Activated CD4-positive, alpha-beta T cell treated with anti-CD3 and anti-CD28 coated beads, Interleukin-2, amount 10 ng/mL, durations not matched to agents 24 days and 14 days (primary cell): ENCODE data around the gene CTRB2. TPM values are rescaled to one million over a fixed set of nuclear protein-coding genes. Genes with fewer than 3 reads are reported as not detected.
A peak's percentile ranks its signal among the peaks of the same experiment; 100 is the strongest.
"Not testable (repeated sequence)": the region's sequence is repeated elsewhere in the genome, so short reads cannot be mapped to it uniquely, and the experiment has no call there.

ENCODE experiments used
- DNase-seq: peaks from one replicate; pipeline ENCODE4 v3.0.0; 2022
- H3K27ac Mint-ChIP-seq: one replicate; pipeline ENCODE4 v1.8.0; 2022; ENCODE audit warnings: mild to moderate bottlenecking, mixed read lengths
- H3K27me3 Mint-ChIP-seq: one replicate; pipeline ENCODE4 v1.8.0; 2022; ENCODE audit warnings: mixed read lengths
- H3K36me3 Mint-ChIP-seq: one replicate; pipeline ENCODE4 v1.8.0; 2022; ENCODE audit warnings: low read depth, mild to moderate bottlenecking, mixed read lengths
- H3K4me1 Mint-ChIP-seq: one replicate; pipeline ENCODE4 v1.8.0; 2021; ENCODE audit warnings: mixed read lengths
- H3K4me3 Mint-ChIP-seq: one replicate; pipeline ENCODE4 v1.8.0; 2022; ENCODE audit warnings: mild to moderate bottlenecking, moderate library complexity, mixed read lengths
- H3K9me3 Mint-ChIP-seq: one replicate; pipeline ENCODE4 v1.8.0; 2021; ENCODE audit warnings: mixed read lengths
- intact Hi-C: fragments of 100-400 bp; cut with micrococcal nuclease; formaldehyde crosslinking; loops from one replicate; pipeline ENCODE4 v1.15.1; 2023
- total RNA-seq: library from RNA; stranded (reverse); gene quantifications from 2 replicates; pipeline ENCODE4 v1.2.3, GENCODE V29; 2022

The CTRB2 gene
- total RNA-seq, 1 donor from 2014 or later, result not detected

DNA sequence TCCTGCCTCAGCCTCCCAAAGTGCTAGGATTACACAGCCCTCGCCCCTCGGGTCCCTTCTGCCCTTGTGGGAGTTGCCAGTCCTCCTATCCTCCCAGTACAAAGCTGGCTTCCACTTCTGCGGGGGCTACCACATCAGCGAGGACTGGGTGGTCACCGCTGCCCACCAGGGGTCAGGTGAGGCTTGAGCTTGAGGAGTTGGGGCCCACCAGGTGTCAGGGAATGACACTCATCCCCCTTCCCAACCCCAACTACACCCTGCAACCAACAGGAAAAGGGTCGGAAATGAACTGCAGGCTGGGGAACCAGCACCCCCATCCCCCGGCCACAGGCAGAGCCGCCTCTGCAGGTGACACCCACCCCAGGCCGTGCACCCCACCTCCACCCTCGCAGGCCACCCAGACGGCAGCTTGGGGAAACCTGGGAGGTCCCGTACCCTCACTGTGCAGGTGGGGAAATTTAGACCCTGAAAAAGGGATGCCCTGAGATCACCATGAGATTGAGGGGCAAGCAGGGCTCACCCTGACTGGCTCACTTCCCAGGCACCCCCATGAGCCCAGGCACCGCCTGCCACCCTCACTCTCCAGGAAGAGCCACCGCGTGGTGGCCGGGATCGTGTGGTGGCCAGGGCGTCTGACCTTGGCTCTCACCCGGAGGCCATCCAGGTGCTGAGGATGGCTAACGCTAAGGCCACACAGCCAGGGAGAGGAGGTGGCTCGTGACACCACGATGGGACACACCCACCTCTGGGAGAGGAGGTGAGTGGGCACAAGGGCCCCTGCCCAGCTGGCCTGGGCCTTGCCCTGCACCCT, 19.8 kb upstream of the CTRB2 start:
- Mint-ChIP-seq H3K27me3 (peaks cover 2% of the 10 kb centered on the region), H3K4me1 (no peaks in the 10 kb centered on the region), H3K9me3 (no peaks in the 10 kb centered on the region), H3K4me3 (no peak overlapping the region), H3K27ac (no peak overlapping the region), H3K36me3 (no peaks in the 10 kb centered on the region)
- intact Hi-C loops, result no loop called here
- DNase-seq, result no peak

DNA sequence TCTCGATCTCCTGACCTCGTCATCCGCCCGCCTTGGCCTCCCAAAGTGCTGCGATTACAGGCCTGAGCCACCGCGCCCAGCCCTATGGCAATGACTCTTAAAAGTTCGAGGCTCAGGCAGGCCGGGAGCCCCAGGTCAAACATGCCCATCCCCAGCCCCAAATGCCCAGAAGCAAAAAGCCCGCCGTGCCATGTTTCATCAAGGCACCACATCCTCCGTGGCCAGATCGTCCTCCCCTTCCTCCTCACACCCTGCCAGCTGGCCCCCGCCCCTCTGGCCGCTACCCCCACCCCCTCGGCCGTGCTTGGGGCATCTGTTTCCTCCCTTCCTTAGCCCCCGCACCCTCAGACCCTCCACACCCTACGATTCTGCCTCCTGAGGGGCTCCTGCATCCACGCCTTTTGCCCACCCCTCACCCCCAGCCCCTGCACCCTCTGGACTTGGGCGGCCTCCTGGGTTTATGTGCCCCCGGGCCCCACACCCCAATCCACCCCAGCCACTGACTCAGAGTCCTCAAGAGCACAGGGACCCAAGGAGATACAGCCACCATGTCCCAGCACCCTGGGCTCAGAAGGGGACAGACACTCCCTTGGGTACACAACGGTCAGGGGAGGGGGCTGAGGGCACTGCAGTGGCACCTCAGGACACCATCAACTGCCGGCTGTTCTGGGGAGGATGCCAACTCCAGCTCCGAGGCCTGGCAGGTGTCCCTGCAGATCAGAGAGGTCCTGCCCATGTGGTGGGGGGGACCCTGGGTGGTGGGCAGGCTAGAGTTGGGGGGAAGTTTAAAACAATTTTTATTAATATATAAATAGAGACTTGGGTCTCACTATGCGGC, 18.9 kb upstream of the CTRB2 start:
- no peaks in the 10 kb centered on the region for H3K9me3 Mint-ChIP-seq
- H3K4me3 Mint-ChIP-seq, result no peak overlapping the region
- intact Hi-C loops, result loop anchor here (2.0 kb wide), 1 partner anchor 19 kb away; the partner anchor contains the start of gene CTRB2
- H3K36me3 Mint-ChIP-seq, result no peaks in the 10 kb centered on the region
- H3K4me1 Mint-ChIP-seq, result no peaks in the 10 kb centered on the region
- H3K27me3 Mint-ChIP-seq, result no peaks in the 10 kb centered on the region
- no peak overlapping the region for H3K27ac Mint-ChIP-seq
- DNase-seq, result no peak

DNA sequence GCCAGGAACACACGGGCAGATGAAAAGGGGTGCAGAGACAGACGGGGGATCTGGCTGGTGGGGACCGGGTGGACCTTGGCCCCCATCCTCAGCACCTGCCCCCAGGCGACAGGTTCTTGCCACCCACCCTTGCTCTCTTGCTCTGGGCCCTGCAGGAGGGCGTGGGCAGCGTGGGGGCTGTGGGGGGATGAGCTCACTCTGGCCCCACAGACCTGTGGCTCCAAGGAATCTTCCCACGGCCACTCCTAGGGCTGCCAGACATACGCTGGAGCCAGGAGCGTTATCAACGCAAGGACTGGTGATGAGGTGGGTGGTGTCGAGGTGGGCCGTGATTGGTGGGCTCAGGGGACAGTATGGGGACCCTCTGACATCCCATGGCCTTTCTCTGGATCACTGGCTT, 18.1 kb upstream of the CTRB2 start:
- no peak for DNase-seq
- intact Hi-C loops, result loop anchor here (2.0 kb wide), 1 partner anchor 18 kb away; the partner anchor contains the start of gene CTRB2
- no peak overlapping the region for H3K4me3 Mint-ChIP-seq
- H3K27ac Mint-ChIP-seq, result no peak overlapping the region
- no peaks in the 10 kb centered on the region for H3K36me3 Mint-ChIP-seq
- no peaks in the 10 kb centered on the region for H3K9me3 Mint-ChIP-seq
- H3K27me3 Mint-ChIP-seq, result no peaks in the 10 kb centered on the region
- H3K4me1 Mint-ChIP-seq, result no peaks in the 10 kb centered on the region

DNA sequence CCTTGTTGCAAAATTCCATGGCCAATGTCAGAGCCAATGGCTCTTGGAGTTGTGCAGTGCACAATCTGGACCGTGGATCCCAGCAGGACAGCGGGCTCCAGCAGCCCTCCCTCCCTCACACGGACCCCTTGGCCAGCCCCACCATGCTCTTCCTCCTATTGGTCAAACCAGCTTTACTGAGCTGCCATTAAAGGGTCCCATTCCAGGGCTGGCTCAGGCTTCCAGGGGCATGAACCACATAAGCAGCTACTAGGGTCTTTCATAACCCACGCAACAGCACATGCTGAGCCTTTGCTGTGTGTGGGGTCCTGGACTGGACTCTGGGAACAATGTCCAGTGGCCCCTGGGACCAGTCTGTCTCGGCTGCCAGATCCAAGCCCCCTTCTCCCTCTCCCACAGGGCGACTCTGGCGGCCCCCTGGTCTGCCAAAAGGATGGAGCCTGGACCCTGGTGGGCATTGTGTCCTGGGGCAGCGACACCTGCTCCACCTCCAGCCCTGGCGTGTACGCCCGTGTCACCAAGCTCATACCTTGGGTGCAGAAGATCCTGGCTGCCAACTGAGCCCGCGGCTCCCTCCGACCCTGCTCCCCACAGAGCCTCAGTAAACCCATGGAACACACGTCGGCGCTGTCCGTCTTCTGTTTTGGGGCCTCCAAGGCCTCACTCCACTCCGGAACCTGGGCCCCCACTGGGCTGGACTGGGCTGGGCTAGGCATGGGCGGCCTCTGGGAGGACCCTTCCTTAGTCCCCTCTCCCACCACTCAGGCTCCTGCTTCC, 17.5 kb upstream of the CTRB2 start:
- Mint-ChIP-seq H3K4me1 (peaks cover 4% of the 10 kb centered on the region), H3K9me3 (no peaks in the 10 kb centered on the region), H3K27ac (no peak overlapping the region), H3K36me3 (no peaks in the 10 kb centered on the region), H3K4me3 (no peak overlapping the region), H3K27me3 (no peaks in the 10 kb centered on the region)
- intact Hi-C loops, result loop anchor here (2.0 kb wide), 1 partner anchor 18 kb away; the partner anchor contains the start of gene CTRB2
- DNase-seq, result no peak

DNA sequence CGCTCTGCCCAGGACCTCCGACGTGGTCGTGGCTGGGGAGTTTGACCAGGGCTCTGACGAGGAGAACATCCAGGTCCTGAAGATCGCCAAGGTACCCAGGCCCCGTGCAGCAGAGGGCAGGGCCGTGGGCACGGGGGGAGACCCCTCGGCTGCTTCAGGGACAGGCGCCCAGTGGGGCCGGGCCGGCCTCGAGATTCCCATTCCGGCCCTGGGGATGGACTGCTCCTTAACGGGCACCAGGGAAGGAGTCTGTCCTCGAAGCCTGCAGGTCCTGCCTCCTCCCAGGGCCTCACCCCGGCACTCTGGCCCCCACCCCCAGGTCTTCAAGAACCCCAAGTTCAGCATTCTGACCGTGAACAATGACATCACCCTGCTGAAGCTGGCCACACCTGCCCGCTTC, 16.2 kb upstream of the CTRB2 start:
- intact Hi-C loops, H3K36me3 Mint-ChIP-seq, H3K4me3 Mint-ChIP-seq, H3K27ac Mint-ChIP-seq, H3K27me3 Mint-ChIP-seq, H3K9me3 Mint-ChIP-seq, H3K4me1 Mint-ChIP-seq, DNase-seq: not testable (repeated sequence)

DNA sequence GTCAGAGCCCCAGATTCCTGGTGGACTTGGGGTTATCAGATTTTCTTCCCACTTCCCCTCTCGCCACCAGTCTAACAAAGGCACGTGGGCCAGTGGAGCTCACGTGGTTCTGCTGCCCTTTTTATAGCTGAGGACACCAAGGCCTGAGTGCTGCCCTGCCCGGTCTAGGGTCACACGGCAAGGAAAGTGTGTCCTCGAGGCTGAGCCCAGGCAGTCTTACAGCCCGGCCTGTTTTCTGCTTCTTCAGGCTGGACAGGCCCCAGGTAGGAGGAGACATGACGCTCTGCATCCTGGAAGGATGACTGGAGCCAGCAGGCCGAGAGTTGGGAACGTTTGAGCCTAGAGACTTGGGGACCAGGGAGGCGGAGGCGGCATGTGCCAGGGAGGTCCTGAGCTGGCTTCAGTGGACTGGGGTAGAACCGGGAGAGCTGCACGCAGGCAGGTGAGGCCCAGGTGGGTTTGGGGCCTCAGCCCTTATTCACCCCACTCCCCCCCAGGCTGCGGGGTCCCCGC, 15.4 kb upstream of the CTRB2 start:
- H3K9me3 Mint-ChIP-seq, result no peaks in the 10 kb centered on the region
- intact Hi-C loops, result no loop called here
- H3K36me3 Mint-ChIP-seq, result no peaks in the 10 kb centered on the region
- no peak overlapping the region for H3K4me3 Mint-ChIP-seq
- DNase-seq, result no peak
- no peaks in the 10 kb centered on the region for H3K27me3 Mint-ChIP-seq
- peaks cover 4% of the 10 kb centered on the region for H3K4me1 Mint-ChIP-seq
- no peak overlapping the region for H3K27ac Mint-ChIP-seq

DNA sequence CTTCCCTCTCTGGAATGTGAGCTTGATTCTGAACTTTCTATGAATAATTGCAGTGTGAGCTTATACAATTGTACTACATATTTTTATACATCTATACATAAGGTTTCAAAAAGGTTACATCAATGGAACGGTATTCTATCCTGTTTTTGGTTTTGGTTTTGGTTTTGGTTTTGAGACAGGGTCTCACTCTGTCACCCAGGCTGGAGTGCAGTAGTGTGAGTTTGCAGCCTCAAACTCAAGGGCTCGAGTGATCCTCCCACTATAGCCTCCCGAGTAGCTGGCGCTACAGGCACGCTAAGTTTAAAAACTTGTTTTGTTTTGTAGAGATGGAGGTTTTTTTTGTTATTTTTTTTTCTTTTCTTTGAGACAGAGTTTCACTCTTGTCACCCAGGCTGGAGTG, 12.9 kb upstream of the CTRB2 start:
- H3K27me3 Mint-ChIP-seq, result no peaks in the 10 kb centered on the region
- intact Hi-C loops, result no loop called here
- peak; percentile 73 for DNase-seq

DNA sequence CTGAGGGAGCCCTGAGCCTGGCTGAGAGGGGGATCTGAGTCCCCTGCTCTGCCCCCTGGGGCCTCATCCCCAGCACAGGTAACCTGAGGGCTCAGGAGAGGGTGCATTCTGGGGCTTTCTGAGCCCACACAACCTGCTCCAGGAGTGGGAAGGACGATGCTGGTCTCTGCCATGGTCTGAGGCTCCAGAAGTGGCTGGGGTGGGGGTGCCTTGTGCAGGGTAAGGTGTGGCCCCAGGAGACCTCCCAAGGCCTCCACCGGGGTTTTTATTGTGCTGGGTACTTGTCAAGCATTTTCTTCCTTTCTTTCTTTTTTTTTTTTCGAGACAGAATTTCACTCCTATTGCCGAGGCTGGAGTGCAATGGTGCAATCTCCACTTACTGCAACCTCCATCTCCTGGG, 12.1 kb upstream of the CTRB2 start:
- Mint-ChIP-seq H3K9me3 (no peaks in the 10 kb centered on the region), H3K27me3 (no peaks in the 10 kb centered on the region), H3K4me1 (peaks cover 4% of the 10 kb centered on the region), H3K36me3 (no peaks in the 10 kb centered on the region), H3K27ac (no peak overlapping the region), H3K4me3 (no peak overlapping the region)
- intact Hi-C loops, result no loop called here
- DNase-seq, result no peak

More for the DNA sequence above, 12.9 kb upstream of the CTRB2 start:
- Mint-ChIP-seq H3K36me3 (no peaks in the 10 kb centered on the region), H3K4me1 (peaks cover 4% of the 10 kb centered on the region), H3K27ac (peak overlapping the region; percentile 59), H3K4me3 (peak overlapping the region; percentile 70), H3K9me3 (no peaks in the 10 kb centered on the region)

DNA sequence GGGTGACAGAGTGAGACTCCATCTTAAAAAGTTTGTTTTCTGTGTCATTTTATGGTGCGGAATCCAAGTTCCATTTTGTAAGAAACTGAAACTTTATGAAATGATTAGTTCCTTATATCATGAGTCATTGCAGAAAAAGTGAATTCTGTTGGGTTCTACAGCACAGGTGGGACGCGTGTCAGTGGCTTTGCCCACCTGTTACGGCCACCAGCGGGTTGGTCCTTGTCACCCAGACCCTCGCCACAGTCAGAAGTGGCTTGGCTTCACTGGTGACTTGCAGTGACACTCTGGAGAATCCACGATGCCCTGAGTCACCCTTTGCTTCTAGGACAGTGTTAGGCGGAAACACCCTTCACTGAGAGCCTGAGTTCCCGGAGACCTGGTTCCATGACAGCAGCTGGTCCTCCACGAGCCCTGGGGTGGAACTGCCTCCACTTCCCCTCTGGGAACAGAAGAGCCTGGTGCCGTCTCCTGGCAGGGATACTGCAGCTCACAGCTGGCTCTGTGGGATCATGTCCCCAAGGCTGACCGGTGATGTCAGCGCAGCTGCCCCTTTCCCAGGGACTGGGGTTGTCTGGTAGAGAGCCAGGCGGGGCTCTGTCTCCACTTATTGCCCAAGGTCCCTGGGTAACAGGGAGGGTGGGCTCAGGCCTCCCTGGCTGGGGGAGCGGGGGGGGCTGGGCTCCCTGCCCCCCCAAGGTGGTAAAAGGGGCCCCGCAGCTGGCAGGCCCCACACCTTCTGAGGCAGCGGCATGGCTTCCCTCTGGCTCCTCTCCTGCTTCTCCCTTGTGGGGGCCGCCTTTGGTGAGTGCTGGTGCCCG, 11.5 kb upstream of the CTRB2 start, which contains the start of gene CTRB1:
CTRB1 (plus strand) TSS at position 733 of the 821 bp plus-strand sequence; CDS start at position 753, 20 bp downstream.
- intact Hi-C loops, result no loop called here
- no peak for DNase-seq
- peak within 1 kb of the TSS; percentile 70 for H3K4me3 Mint-ChIP-seq
- no peaks in the 10 kb centered on the region for H3K36me3 Mint-ChIP-seq
- no peaks in the 10 kb centered on the region for H3K27me3 Mint-ChIP-seq
- H3K27ac Mint-ChIP-seq, result peak within 1 kb of the TSS; percentile 59
- H3K9me3 Mint-ChIP-seq, result no peaks in the 10 kb centered on the region
- H3K4me1 Mint-ChIP-seq, result peaks cover 4% of the 10 kb centered on the region

DNA sequence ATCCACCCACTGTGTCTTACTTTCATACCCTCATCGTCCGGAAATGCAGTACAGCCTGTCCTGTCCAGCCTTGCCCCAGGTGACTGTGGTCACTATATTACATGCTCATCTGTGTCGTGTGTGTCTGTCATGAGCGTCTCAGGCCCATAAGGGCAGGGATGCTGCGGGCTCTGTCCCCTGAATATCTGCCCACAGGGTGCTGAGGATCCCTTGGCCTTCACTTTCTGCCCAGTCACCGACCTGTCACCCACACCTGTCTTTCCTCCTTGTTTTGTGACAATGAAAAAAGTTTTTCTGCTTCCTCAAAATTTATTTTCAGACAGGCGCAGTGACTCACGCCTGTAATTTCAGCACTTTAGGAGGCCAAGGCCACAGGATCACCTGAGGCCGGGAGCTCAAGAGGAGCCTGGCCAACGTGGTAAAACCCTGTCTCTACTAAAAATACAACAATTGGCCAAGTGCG, 10.5 kb upstream of the CTRB2 start:
- peaks cover 4% of the 10 kb centered on the region for H3K4me1 Mint-ChIP-seq
- H3K27ac Mint-ChIP-seq, result no peak overlapping the region
- intact Hi-C loops, result no loop called here
- no peaks in the 10 kb centered on the region for H3K27me3 Mint-ChIP-seq
- no peaks in the 10 kb centered on the region for H3K9me3 Mint-ChIP-seq
- H3K36me3 Mint-ChIP-seq, result no peaks in the 10 kb centered on the region
- H3K4me3 Mint-ChIP-seq, result no peak overlapping the region
- no peak for DNase-seq

DNA sequence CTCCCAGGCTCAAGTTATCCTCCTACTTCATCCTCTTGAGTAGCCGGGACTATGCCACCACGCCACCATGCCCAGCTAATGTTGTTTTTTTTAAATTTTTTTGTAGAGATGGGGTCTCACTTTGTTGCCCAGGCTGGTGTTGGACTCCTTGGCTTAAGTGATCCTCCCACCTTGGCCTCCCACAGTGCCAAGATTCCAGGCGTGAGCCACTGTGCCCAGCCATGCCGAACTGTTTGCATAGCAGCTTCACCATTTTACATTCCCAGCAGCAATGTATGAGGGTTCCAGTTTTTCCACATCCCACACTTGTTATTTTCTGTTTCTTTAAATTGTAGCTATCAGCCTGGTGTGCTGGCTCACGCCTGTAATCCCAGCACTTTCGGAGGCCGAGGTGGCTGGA, 9.6 kb upstream of the CTRB2 start:
- intact Hi-C loops, result no loop called here
- peaks cover 4% of the 10 kb centered on the region for H3K4me1 Mint-ChIP-seq
- H3K4me3 Mint-ChIP-seq, result no peak overlapping the region
- DNase-seq, result no peak
- H3K27ac Mint-ChIP-seq, result no peak overlapping the region
- no peaks in the 10 kb centered on the region for H3K27me3 Mint-ChIP-seq
- no peaks in the 10 kb centered on the region for H3K9me3 Mint-ChIP-seq
- no peaks in the 10 kb centered on the region for H3K36me3 Mint-ChIP-seq

DNA sequence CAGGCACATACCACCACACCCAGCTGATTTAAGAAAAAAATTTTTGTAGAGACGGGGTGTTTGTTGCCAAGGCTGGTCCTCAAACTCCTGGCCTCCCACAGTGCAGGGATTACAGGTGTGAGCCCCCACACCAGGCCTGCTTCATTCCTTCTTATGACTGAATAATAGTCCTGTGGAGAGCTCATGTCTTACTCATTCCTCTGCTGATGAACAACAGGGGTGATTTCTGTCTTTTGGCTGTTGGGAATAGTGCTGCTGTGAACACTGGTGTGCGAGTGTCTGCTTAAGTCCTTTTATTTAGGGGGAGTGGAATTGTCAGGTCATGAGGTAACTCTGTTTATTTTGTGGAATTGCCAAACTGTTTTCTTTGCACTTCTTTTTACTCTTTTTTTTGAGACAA, 9.2 kb upstream of the CTRB2 start:
- Mint-ChIP-seq H3K4me3 (no peak overlapping the region), H3K9me3 (no peaks in the 10 kb centered on the region), H3K36me3 (no peaks in the 10 kb centered on the region), H3K27me3 (no peaks in the 10 kb centered on the region), H3K27ac (no peak overlapping the region), H3K4me1 (peaks cover 4% of the 10 kb centered on the region)
- DNase-seq, result no peak
- intact Hi-C loops, result no loop called here

DNA sequence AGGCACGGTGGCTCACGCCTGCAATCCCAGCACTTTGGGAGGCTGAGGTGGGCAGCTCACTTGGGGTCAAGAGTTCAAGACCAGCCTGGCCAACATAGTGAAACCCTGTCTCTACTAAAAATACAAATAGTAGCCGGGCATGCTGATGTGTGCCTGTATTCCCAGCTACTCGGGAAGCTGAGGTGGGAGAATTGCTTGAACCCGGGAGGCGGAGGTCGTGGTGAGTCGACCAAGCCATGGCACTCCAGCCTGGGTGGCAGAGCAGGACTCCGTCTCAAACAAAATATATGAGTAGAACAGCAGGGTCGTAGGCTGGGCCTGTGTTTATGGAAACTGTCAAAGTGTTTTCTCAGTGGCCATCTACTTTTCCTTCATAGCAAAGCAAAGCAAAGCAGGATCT, 4.3 kb upstream of the CTRB2 start:
- intact Hi-C loops, H3K4me1 Mint-ChIP-seq, H3K27ac Mint-ChIP-seq, H3K9me3 Mint-ChIP-seq, DNase-seq, H3K4me3 Mint-ChIP-seq, H3K36me3 Mint-ChIP-seq, H3K27me3 Mint-ChIP-seq: not testable (repeated sequence)
